ENCODE results near the gene GCC2. TPM values are rescaled to one million over a fixed set of nuclear protein-coding genes. Genes with fewer than 3 reads are reported as not detected.

GCC2 gene
- polyA plus RNA-seq, 1 of the 3 experiments (the other 2 are of a cell fraction), result 4.5 TPM

GRCh38 chr2:108403494-108403893, 45.5 kb upstream of the GCC2 start:
- H3K9me3 ChIP-seq, result no peaks in the 10 kb centered on the region
- H3K4me2 ChIP-seq, result no peak overlapping the region
- H3K9ac ChIP-seq, result no peak overlapping the region
- no peak overlapping the region for H3K27ac ChIP-seq (ENCODE audit: low read depth in 2 of 2, low read length in 1 of 2)
- H4K20me1 ChIP-seq (ENCODE audit: insufficient read depth), result no peaks in the 10 kb centered on the region
- no peak overlapping the region for H2AFZ ChIP-seq (ENCODE audit: low read depth)
- no peak overlapping the region for H3K4me3 ChIP-seq (ENCODE audit: low read depth in 2 of 2, low read length in 1 of 2)
- H3K4me1 ChIP-seq (ENCODE audit: control insufficient read depth in 1 of 2, insufficient read depth in 2 of 2, low read depth in 1 of 2, low read length in 1 of 2), result no peaks in the 10 kb centered on the region
- H3K79me2 ChIP-seq (ENCODE audit: insufficient read depth), result no peaks in the 10 kb centered on the region
- no peaks in the 10 kb centered on the region for H3K9me2 ChIP-seq
- 52% methylated on average over 7 of the region's 7 CpGs for WGBS (ENCODE audit: low lambda C conversion rate)
- no peaks in the 10 kb centered on the region for H3F3A ChIP-seq (replicated peaks; ENCODE audit: insufficient read depth)
- ChIA-PET POLR2A (no interaction called here), CTCF (interaction anchor here (1.3 to 1.5 kb wide), 2 partner anchors 15 to 233 kb away, joined by 3 to 4 read pairs; no protein-coding TSS in a partner anchor)
- no peaks in the 10 kb centered on the region for H3K27me3 ChIP-seq (ENCODE audit: insufficient read depth)
- H3K36me3 ChIP-seq (replicated peaks in 1 of 2; ENCODE audit: control insufficient read depth in 1 of 2, insufficient read depth in 2 of 2, low read length in 1 of 2), result no peaks in the 10 kb centered on the region
- no peak for TF ChIP-seq NFIC (IDR thresholded peaks at IDR 0.05; ENCODE audit: borderline replicate concordance)
- TF ChIP-seq TCF12 (IDR thresholded peaks at IDR 0.05), result 0 out of 2 replicates have a peak, but pooled peaks have one; percentile 9
- no peak for TF ChIP-seq PBX3 (IDR thresholded peaks at IDR 0.05)
- no peak for TF ChIP-seq GABPA (IDR thresholded peaks at IDR 0.05; ENCODE audit: low read depth)
- TF ChIP-seq MXI1 (IDR thresholded peaks at IDR 0.05; ENCODE audit: low read depth, low read length), result no peak
- no peak for TF ChIP-seq RAD21 (IDR thresholded peaks at IDR 0.05; ENCODE audit: low read length)
- no peak for DNase-seq

- DNase-seq, result no peak
- 61% methylated on average over 4 of the region's 4 CpGs for WGBS (ENCODE audit: low lambda C conversion rate)
- no peak overlapping the region for H3K4me3 ChIP-seq (ENCODE audit: low read depth in 2 of 2, low read length in 1 of 2)
- no peaks in the 10 kb centered on the region for H3K36me3 ChIP-seq (replicated peaks in 1 of 2; ENCODE audit: control insufficient read depth in 1 of 2, insufficient read depth in 2 of 2, low read length in 1 of 2)
- no peaks in the 10 kb centered on the region for H3K9me2 ChIP-seq
- ChIA-PET CTCF (interaction anchor here (1.5 kb wide), 1 partner anchor 13 kb away, joined by 4 read pairs; no protein-coding TSS in a partner anchor), POLR2A (no interaction called here)
- no peak overlapping the region for H3K4me2 ChIP-seq
- H3F3A ChIP-seq (replicated peaks; ENCODE audit: insufficient read depth), result no peaks in the 10 kb centered on the region
- no peaks in the 10 kb centered on the region for H3K79me2 ChIP-seq (ENCODE audit: insufficient read depth)
- H3K9ac ChIP-seq, result no peak overlapping the region
- H4K20me1 ChIP-seq (ENCODE audit: insufficient read depth), result no peaks in the 10 kb centered on the region
- TF ChIP-seq MXI1 (IDR thresholded peaks at IDR 0.05; ENCODE audit: low read depth, low read length) (no peak), REST (IDR thresholded peaks at IDR 0.05; ENCODE audit: low read depth, low read length) (no peak)
- H3K27me3 ChIP-seq (ENCODE audit: insufficient read depth), result no peaks in the 10 kb centered on the region
- no peaks in the 10 kb centered on the region for H3K4me1 ChIP-seq (ENCODE audit: control insufficient read depth in 1 of 2, insufficient read depth in 2 of 2, low read depth in 1 of 2, low read length in 1 of 2)
- no peak overlapping the region for H2AFZ ChIP-seq (ENCODE audit: low read depth)
- no peak overlapping the region for H3K27ac ChIP-seq (ENCODE audit: low read depth in 2 of 2, low read length in 1 of 2)
- no peaks in the 10 kb centered on the region for H3K9me3 ChIP-seq
These were observed 44.1 kb upstream of the GCC2 start for GRCh38 chr2:108404784-108405397.

All from SK-N-SH (cell line).